AG04449 (cell line): Measurements from ENCODE around the gene ST3GAL4.

Experiments used
- CTCF ChIA-PET: fragments of 350-600 bp; formaldehyde crosslinking; extraction: SDS; loops from one replicate; lab custom pipeline; 2021; ENCODE audit warnings: antibody characterized with exemption; lab: Yijun Ruan, JAX
- POLR2A ChIA-PET: fragments of 400-600, 350-600 bp; formaldehyde crosslinking; extraction: SDS; loops from one replicate; lab custom pipeline; 2020; ENCODE audit warnings: antibody characterized with exemption, inconsistent platforms; lab: Yijun Ruan, JAX
- DNase-seq: peaks from one replicate; pipeline ENCODE4 v3.0.0-alpha.2; 2010; ENCODE audit warnings: low read depth, low spot score
- H3K4me3 ChIP-seq: 2 replicates; pipeline ENCODE4 v1.5.1; 2011; ENCODE audit warnings: low read depth, mild to moderate bottlenecking, control low read depth, low read length
- CTCF ChIP-seq: IDR thresholded peaks from one replicate; pipeline ENCODE4 v1.5.1; 2011; ENCODE audit warnings: mild to moderate bottlenecking, moderate library complexity, low read length, control low read depth, inconsistent platforms; ENCODE audit not compliant: insufficient read depth; ENCODE audit errors: missing control alignments

Gene ST3GAL4

GRCh38 chr11:126396965-126397364, 41.5 kb downstream of the ST3GAL4 start:
- no peak for TF ChIP-seq CTCF
- H3K4me3 ChIP-seq = no peak overlapping the region
- ChIA-PET POLR2A (no interaction called here), CTCF (no interaction called here)
- DNase-seq = no peak

GRCh38 chr11:126398296-126398695, 42.8 kb downstream of the ST3GAL4 start:
- no peak for DNase-seq
- CTCF ChIA-PET = interaction anchor here (0.6 kb wide), 1 partner anchor 224 kb away, joined by 3 read pairs; no protein-coding TSS in a partner anchor

GRCh38 chr11:126398721-126399120, 43.2 kb downstream of the ST3GAL4 start:
- no peak for TF ChIP-seq CTCF
- H3K4me3 ChIP-seq = no peak overlapping the region
- no peak for DNase-seq
- POLR2A ChIA-PET = no interaction called here
- CTCF ChIA-PET = interaction anchor here (0.6 kb wide), 1 partner anchor 225 kb away, joined by 3 read pairs; no protein-coding TSS in a partner anchor

More at GRCh38 chr11:126398296-126398695, 42.8 kb downstream of the ST3GAL4 start:
- POLR2A ChIA-PET = no interaction called here
- H3K4me3 ChIP-seq = no peak overlapping the region
- TF ChIP-seq CTCF = no peak

GRCh38 chr11:126400019-126400418, 44.5 kb downstream of the ST3GAL4 start:
- ChIA-PET POLR2A (no interaction called here), CTCF (interaction anchor here (1.3 to 1.9 kb wide), 2 partner anchors 12 to 89 kb away, joined by 3 to 7 read pairs; no protein-coding TSS in a partner anchor)
- H3K4me3 ChIP-seq = no peak overlapping the region
- TF ChIP-seq CTCF = no peak
- DNase-seq = no peak

GRCh38 chr11:126400479-126400878, 45.0 kb downstream of the ST3GAL4 start:
- CTCF ChIA-PET = interaction anchor here (1.3 to 1.9 kb wide), 2 partner anchors 11 to 89 kb away, joined by 3 to 7 read pairs; no protein-coding TSS in a partner anchor
- H3K4me3 ChIP-seq = no peak overlapping the region

GRCh38 chr11:126403022-126403581, 47.6 kb downstream of the ST3GAL4 start:
- ChIA-PET CTCF (interaction anchor here (1.7 kb wide), 1 partner anchor 93 kb away, joined by 7 read pairs; no protein-coding TSS in a partner anchor), POLR2A (no interaction called here)
- DNase-seq = no peak
- no peak overlapping the region for H3K4me3 ChIP-seq
- TF ChIP-seq CTCF = no peak

More at GRCh38 chr11:126400479-126400878, 45.0 kb downstream of the ST3GAL4 start:
- DNase-seq = no peak
- TF ChIP-seq CTCF = no peak
- POLR2A ChIA-PET = no interaction called here
